H9 (cell line): ENCODE data around the gene ABTB1. TPM values are rescaled to one million over a fixed set of nuclear protein-coding genes. Genes with fewer than 3 reads are reported as not detected.
A peak's percentile ranks its signal among the peaks of the same experiment; 100 is the strongest.

Experiments
- DNase-seq: peaks from one replicate; pipeline ENCODE4 v3.0.0-alpha.2; 2017
- H2AFZ ChIP-seq: one replicate; pipeline ENCODE4 v1.6.1; 2013; ENCODE audit warnings: mild to moderate bottlenecking, low read length, control low read depth, moderate library complexity
- H2AK5ac ChIP-seq: 2 replicates; pipeline ENCODE4 v1.6.1; 2013; ENCODE audit warnings: low read length, control low read depth, mixed read lengths; ENCODE audit not compliant: insufficient read length
- H2BK120ac ChIP-seq: one replicate; pipeline ENCODE4 v1.6.1; 2013; ENCODE audit warnings: low read depth, mild to moderate bottlenecking, low read length, control low read depth, inconsistent platforms; ENCODE audit not compliant: poor library complexity, severe bottlenecking
- H2BK12ac ChIP-seq: 2 replicates; pipeline ENCODE4 v1.6.1; 2013; ENCODE audit warnings: low read length, control low read depth, mixed read lengths, low read depth; ENCODE audit not compliant: insufficient read length
- H2BK15ac ChIP-seq: 2 replicates; pipeline ENCODE4 v1.6.1; 2013; ENCODE audit warnings: low read depth, low read length, control low read depth
- H2BK20ac ChIP-seq: one replicate; pipeline ENCODE4 v1.6.1; 2013; ENCODE audit warnings: low read depth, mild to moderate bottlenecking, low read length, control low read depth, inconsistent platforms; ENCODE audit not compliant: poor library complexity, severe bottlenecking
- H2BK5ac ChIP-seq: 2 replicates; pipeline ENCODE4 v1.6.1; 2013; ENCODE audit warnings: low read length, control low read depth, mixed read lengths; ENCODE audit not compliant: insufficient read length
- H3K14ac ChIP-seq: 2 replicates; pipeline ENCODE4 v1.6.1; 2013; ENCODE audit warnings: low read length, control low read depth; ENCODE audit not compliant: insufficient read depth
- H3K18ac ChIP-seq: 2 replicates; pipeline ENCODE4 v1.6.1; 2013; ENCODE audit warnings: low read depth, mild to moderate bottlenecking, mixed read lengths, low read length, control low read depth; ENCODE audit not compliant: insufficient read length
- H3K23ac ChIP-seq: 2 replicates; pipeline ENCODE4 v1.6.1; 2013; ENCODE audit warnings: low read length, control low read depth, mixed read lengths, low read depth; ENCODE audit not compliant: insufficient read length
- H3K23me2 ChIP-seq: 2 replicates; pipeline ENCODE4 v1.6.1; 2013; ENCODE audit warnings: low read depth, mild to moderate bottlenecking, mixed read lengths, low read length, control low read depth; ENCODE audit not compliant: insufficient read length, poor library complexity, severe bottlenecking
- H3K27ac ChIP-seq: 2 replicates; pipeline ENCODE4 v1.5.1; 2013; ENCODE audit warnings: low read length, control low read depth, mixed read lengths, low read depth; ENCODE audit not compliant: insufficient read length
- H3K27me3 ChIP-seq: 2 replicates; pipeline ENCODE4 v1.6.1; 2013; ENCODE audit warnings: low read length, control low read depth, inconsistent platforms; ENCODE audit not compliant: insufficient read depth
- H3K4ac ChIP-seq: 2 replicates; pipeline ENCODE4 v1.6.1; 2013; ENCODE audit warnings: low read depth, mild to moderate bottlenecking, control low read depth, inconsistent platforms, low read length, moderate library complexity
- H3K4me1 ChIP-seq: 2 replicates; pipeline ENCODE4 v1.6.1; 2013; ENCODE audit warnings: low read length, control low read depth, inconsistent platforms; ENCODE audit not compliant: insufficient read depth
- H3K4me2 ChIP-seq: 2 replicates; pipeline ENCODE4 v1.6.1; 2013; ENCODE audit warnings: low read length, control low read depth, mixed read lengths; ENCODE audit not compliant: insufficient read length, insufficient read depth
- H3K56ac ChIP-seq: 2 replicates; pipeline ENCODE4 v1.6.1; 2013; ENCODE audit warnings: low read depth, mild to moderate bottlenecking, mixed read lengths, low read length, control low read depth; ENCODE audit not compliant: insufficient read length
- H3K79me1 ChIP-seq: 2 replicates; pipeline ENCODE4 v1.6.1; 2013; ENCODE audit warnings: low read depth, mild to moderate bottlenecking, moderate library complexity, low read length, control low read depth, inconsistent platforms; ENCODE audit not compliant: insufficient read depth, poor library complexity, severe bottlenecking
- H3K79me2 ChIP-seq: 2 replicates; pipeline ENCODE4 v1.6.1; 2013; ENCODE audit warnings: low read length, control low read depth, inconsistent platforms; ENCODE audit not compliant: insufficient read depth
- H3K9ac ChIP-seq: 2 replicates; pipeline ENCODE4 v1.6.1; 2013; ENCODE audit warnings: low read length, control low read depth, mixed read lengths; ENCODE audit not compliant: insufficient read length; ENCODE audit errors: extremely low read depth
- H3K9me3 ChIP-seq: one replicate; pipeline ENCODE4 v1.6.1; 2013; ENCODE audit warnings: low read depth, low read length, inconsistent platforms; ENCODE audit not compliant: control insufficient read depth
- H3T11ph ChIP-seq: one replicate; pipeline ENCODE4 v1.6.1; 2013; ENCODE audit warnings: mild to moderate bottlenecking, low read length, control low read depth, inconsistent platforms
- H4K20me1 ChIP-seq: one replicate; pipeline ENCODE4 v1.6.1; 2013; ENCODE audit not compliant: control insufficient read depth, insufficient read length, insufficient read depth
- H4K5ac ChIP-seq: 2 replicates; pipeline ENCODE4 v1.6.1; 2013; ENCODE audit warnings: low read depth, mild to moderate bottlenecking, mixed read lengths, low read length, control low read depth; ENCODE audit not compliant: insufficient read length
- H4K8ac ChIP-seq: replicated peaks from 2 replicates; pipeline ENCODE4 v1.6.1; 2013; ENCODE audit warnings: low read length, control low read depth, mixed read lengths, low read depth; ENCODE audit not compliant: insufficient read length
- H4K91ac ChIP-seq: 2 replicates; pipeline ENCODE4 v1.6.1; 2013; ENCODE audit warnings: low read depth, mild to moderate bottlenecking, moderate library complexity, mixed read lengths, low read length, control low read depth; ENCODE audit not compliant: insufficient read length
- H3K27ac Mint-ChIP-seq, 3 experiments: 2 replicates in 2 of 3; 3 replicates in 1 of 3; pipeline ENCODE4 v1.8.0; 2020 to 2021; ENCODE audit warnings: mixed read lengths in 3 of 3, mild to moderate bottlenecking in 1 of 3, moderate library complexity in 1 of 3
- H3K27me3 Mint-ChIP-seq: 2 replicates; pipeline ENCODE4 v1.8.0; 2021; ENCODE audit warnings: low read depth, mild to moderate bottlenecking, moderate library complexity, mixed read lengths
- H3K36me3 Mint-ChIP-seq, 3 experiments: 2 replicates in 2 of 3; 3 replicates in 1 of 3; pipeline ENCODE4 v1.8.0; 2020 to 2021; ENCODE audit warnings: low read depth in 3 of 3, mixed read lengths in 3 of 3; ENCODE audit not compliant: insufficient read depth in 1 of 3
- H3K4me1 Mint-ChIP-seq, 2 experiments: 2 replicates each; pipeline ENCODE4 v1.8.0; 2020; ENCODE audit warnings: mixed read lengths in 2 of 2
- H3K4me3 Mint-ChIP-seq, 2 experiments: 2 replicates in 1 of 2; 3 replicates in 1 of 2; pipeline ENCODE4 v1.8.0; 2020 to 2021; ENCODE audit warnings: mild to moderate bottlenecking in 2 of 2, mixed read lengths in 2 of 2, moderate library complexity in 1 of 2
- H3K9me3 Mint-ChIP-seq, 2 experiments: 2 replicates in 1 of 2; 3 replicates in 1 of 2; pipeline ENCODE4 v1.8.0; 2020; ENCODE audit warnings: mild to moderate bottlenecking in 2 of 2, mixed read lengths in 2 of 2, moderate library complexity in 1 of 2
- CTCF ChIP-seq: fragments of 200-600 bp; sonication (generic); conservative IDR thresholded peaks from 3 replicates; pipeline ENCODE4 v1.8.0; 2021; ENCODE audit warnings: antibody characterized with exemption, mild to moderate bottlenecking
- WGBS: extraction: QIAGEN DNeasy Blood & Tissue Kit; methylation state at CpG from one replicate; pipeline ENCODE4 v1.1.7; 2013; ENCODE audit warnings: missing lambda C conversion rate, low lambda C conversion rate, mixed read lengths; ENCODE audit not compliant: insufficient read length; ENCODE audit errors: extremely low coverage; 5-methylcytosine and 5-hydroxymethylcytosine counted together
- total RNA-seq: library from RNA; stranded (reverse); gene quantifications from 2 replicates; pipeline ENCODE4 v1.2.1, GENCODE V29; 2021

ABTB1 gene
- total RNA-seq, 1 experiment from 2014 or later, result 6.2 TPM

- Histone ChIP-seq H3K27me3 (peaks cover 14% of the 10 kb centered on the region), H3T11ph (no peak overlapping the region), H3K27ac (no peak overlapping the region), H3K9me3 (no peaks in the 10 kb centered on the region), H2AK5ac (no peak overlapping the region), H2AFZ (no peak overlapping the region), H3K79me2 (no peaks in the 10 kb centered on the region), H3K4me2 (no peak overlapping the region), H4K8ac (no peak overlapping the region), H4K91ac (no peak overlapping the region), H2BK5ac (no peak overlapping the region), H2BK20ac (no peak overlapping the region), H3K23ac (no peak overlapping the region), H3K23me2 (no peaks in the 10 kb centered on the region), H3K4ac (no peak overlapping the region), H3K56ac (no peak overlapping the region), H2BK15ac (no peak overlapping the region), H3K4me1 (no peaks in the 10 kb centered on the region), H3K9ac (no peak overlapping the region), H2BK120ac (no peak overlapping the region), H3K14ac (no peak overlapping the region), H3K79me1 (no peaks in the 10 kb centered on the region), H4K5ac (no peak overlapping the region), H3K18ac (no peak overlapping the region), H2BK12ac (no peak overlapping the region), H4K20me1 (peaks cover 3% of the 10 kb centered on the region)
- peaks cover 0 to 1% (median 0%) of the 10 kb centered on the region in 3 experiments; a peak in 2 of 7 replicates for H3K36me3 Mint-ChIP-seq
- no CpG with 5 or more reads among the region's 4 CpGs for WGBS
- peaks cover 7 to 8% of the 10 kb centered on the region in 2 experiments for H3K9me3 Mint-ChIP-seq
- peak overlapping the region; percentile 54 to 78 for H3K4me3 Mint-ChIP-seq
- TF ChIP-seq CTCF, result no peak
- peaks cover 46% of the 10 kb centered on the region for H3K27me3 Mint-ChIP-seq
- H3K4me1 Mint-ChIP-seq, result peaks cover 15 to 34% of the 10 kb centered on the region in 2 experiments
- no peak for DNase-seq
- H3K27ac Mint-ChIP-seq, result no peak overlapping the region
These were observed 44.3 kb upstream of the ABTB1 start for GRCh38 chr3:127628426-127628787.
